ENCODE data around the gene SLC22A1.

- TF ChIP-seq REST (IDR thresholded peaks at IDR 0.05; ENCODE audit: low read depth, low read length) (no peak), PBX3 (IDR thresholded peaks at IDR 0.05) (no peak), CTCF (IDR thresholded peaks at IDR 0.05) (no peak), JUND (IDR thresholded peaks at IDR 0.05) (no peak), EZH2phosphoT487 (IDR thresholded peaks at IDR 0.05; ENCODE audit: borderline replicate concordance, low read depth) (no peak), RAD21 (IDR thresholded peaks at IDR 0.05; ENCODE audit: low read length) (no peak), POLR2AphosphoS5 (IDR thresholded peaks at IDR 0.05; ENCODE audit: low read depth, low read length) (no peak), USF1 (IDR thresholded peaks at IDR 0.05; ENCODE audit: borderline replicate concordance, low read depth) (no peak), CHD2 (IDR thresholded peaks at IDR 0.05; ENCODE audit: low read length, partially characterized antibody) (no peak), FOSL2 (IDR thresholded peaks at IDR 0.05; ENCODE audit: borderline replicate concordance, low read depth) (no peak), IRF3 (IDR thresholded peaks at IDR 0.05; ENCODE audit: low read depth, low read length) (no peak), FOXJ3 (CRISPR knock-in tag; IDR thresholded peaks at IDR 0.05) (no peak), TCF12 (IDR thresholded peaks at IDR 0.05) (no peak)
Measured at GRCh38 chr6:160197662-160198061, 76.0 kb downstream of the SLC22A1 start.
